Activated naive CD8-positive, alpha-beta T cell treated with anti-CD3 and anti-CD28 coated beads for 36 hours (primary cell): ENCODE results near the gene TRIM2. TPM values are rescaled to one million over a fixed set of nuclear protein-coding genes. Genes with fewer than 3 reads are reported as not detected.

Source experiments
- DNase-seq: peaks from one replicate; pipeline ENCODE4 v3.0.0; 2021
- H3K27ac Mint-ChIP-seq: one replicate; pipeline ENCODE4 v1.8.0; 2022; ENCODE audit warnings: mild to moderate bottlenecking, moderate library complexity, mixed read lengths
- H3K27me3 Mint-ChIP-seq: one replicate; pipeline ENCODE4 v1.8.0; 2022; ENCODE audit warnings: mild to moderate bottlenecking, mixed read lengths
- H3K36me3 Mint-ChIP-seq: one replicate; pipeline ENCODE4 v1.8.0; 2021; ENCODE audit warnings: mild to moderate bottlenecking, mixed read lengths
- H3K4me1 Mint-ChIP-seq: one replicate; pipeline ENCODE4 v1.8.0; 2021; ENCODE audit warnings: mixed read lengths
- H3K4me3 Mint-ChIP-seq: one replicate; pipeline ENCODE4 v1.8.0; 2022; ENCODE audit warnings: mild to moderate bottlenecking, moderate library complexity, mixed read lengths
- H3K9me3 Mint-ChIP-seq: one replicate; pipeline ENCODE4 v1.8.0; 2022; ENCODE audit warnings: mixed read lengths
- total RNA-seq, 2 experiments: library from RNA; stranded (reverse); gene quantifications; one replicate each; pipeline ENCODE4 v1.2.3, GENCODE V29; 2021

TRIM2 gene
- total RNA-seq, 2 experiments from 2014 or later = 0.54 to 0.76 TPM

- Mint-ChIP-seq H3K9me3 (no peaks in the 10 kb centered on the region), H3K27me3 (no peaks in the 10 kb centered on the region), H3K4me1 (peaks cover 11% of the 10 kb centered on the region), H3K27ac (no peak overlapping the region), H3K4me3 (no peak overlapping the region), H3K36me3 (no peaks in the 10 kb centered on the region)
- no peak for DNase-seq
Observed at GRCh38 chr4:153245775-153246174, 41.5 kb downstream of the TRIM2 start.

- Mint-ChIP-seq H3K36me3 (no peaks in the 10 kb centered on the region), H3K27me3 (no peaks in the 10 kb centered on the region), H3K4me3 (no peak overlapping the region), H3K9me3 (no peaks in the 10 kb centered on the region), H3K4me1 (peaks cover 13% of the 10 kb centered on the region), H3K27ac (no peak overlapping the region)
- DNase-seq = no peak
Observed at GRCh38 chr4:153246446-153247115, 42.3 kb downstream of the TRIM2 start.

- H3K9me3 Mint-ChIP-seq = no peaks in the 10 kb centered on the region
- no peaks in the 10 kb centered on the region for H3K27me3 Mint-ChIP-seq
- DNase-seq = no peak
- peaks cover 15% of the 10 kb centered on the region for H3K4me1 Mint-ChIP-seq
- H3K27ac Mint-ChIP-seq = no peak overlapping the region
- H3K4me3 Mint-ChIP-seq = no peak overlapping the region
- no peaks in the 10 kb centered on the region for H3K36me3 Mint-ChIP-seq
Observed at GRCh38 chr4:153247116-153247490, 42.9 kb downstream of the TRIM2 start.

GRCh38 chr4:153248641-153249198 lies 44.5 kb downstream of the TRIM2 start:
- Mint-ChIP-seq H3K4me3 (peak overlapping the region; percentile 83), H3K9me3 (no peaks in the 10 kb centered on the region), H3K27me3 (no peaks in the 10 kb centered on the region), H3K36me3 (no peaks in the 10 kb centered on the region), H3K27ac (peak overlapping the region; percentile 68), H3K4me1 (peaks cover 18% of the 10 kb centered on the region)
- DNase-seq = no peak

GRCh38 chr4:153249199-153250041 lies 45.2 kb downstream of the TRIM2 start:
- no peaks in the 10 kb centered on the region for H3K27me3 Mint-ChIP-seq
- H3K27ac Mint-ChIP-seq = peak overlapping the region; percentile 91
- peak; percentile 91 for DNase-seq

GRCh38 chr4:153252122-153252521 lies 47.9 kb downstream of the TRIM2 start:
- Mint-ChIP-seq H3K27me3 (peaks cover 9% of the 10 kb centered on the region), H3K9me3 (no peaks in the 10 kb centered on the region), H3K4me3 (no peak overlapping the region), H3K36me3 (no peaks in the 10 kb centered on the region), H3K27ac (no peak overlapping the region), H3K4me1 (peaks cover 18% of the 10 kb centered on the region)
- DNase-seq = no peak

More at GRCh38 chr4:153249199-153250041, 45.2 kb downstream of the TRIM2 start:
- peaks cover 18% of the 10 kb centered on the region for H3K4me1 Mint-ChIP-seq
- no peaks in the 10 kb centered on the region for H3K9me3 Mint-ChIP-seq
- no peaks in the 10 kb centered on the region for H3K36me3 Mint-ChIP-seq
- H3K4me3 Mint-ChIP-seq = peak overlapping the region; percentile 83

- DNase-seq = no peak
- no peaks in the 10 kb centered on the region for H3K36me3 Mint-ChIP-seq
- H3K27ac Mint-ChIP-seq = no peak overlapping the region
- H3K4me1 Mint-ChIP-seq = peaks cover 9% of the 10 kb centered on the region
- no peaks in the 10 kb centered on the region for H3K9me3 Mint-ChIP-seq
- H3K27me3 Mint-ChIP-seq = peaks cover 13% of the 10 kb centered on the region
- no peak overlapping the region for H3K4me3 Mint-ChIP-seq
Observed at GRCh38 chr4:153255233-153255632, 51.0 kb downstream of the TRIM2 start.

- no peak overlapping the region for H3K4me3 Mint-ChIP-seq
- H3K27me3 Mint-ChIP-seq = peaks cover 15% of the 10 kb centered on the region
- H3K27ac Mint-ChIP-seq = no peak overlapping the region
- H3K4me1 Mint-ChIP-seq = peaks cover 4% of the 10 kb centered on the region
- DNase-seq = peak; percentile 30
- peaks cover 3% of the 10 kb centered on the region for H3K9me3 Mint-ChIP-seq
- H3K36me3 Mint-ChIP-seq = no peaks in the 10 kb centered on the region
Observed at GRCh38 chr4:153257151-153257620, 52.9 kb downstream of the TRIM2 start.

DNA sequence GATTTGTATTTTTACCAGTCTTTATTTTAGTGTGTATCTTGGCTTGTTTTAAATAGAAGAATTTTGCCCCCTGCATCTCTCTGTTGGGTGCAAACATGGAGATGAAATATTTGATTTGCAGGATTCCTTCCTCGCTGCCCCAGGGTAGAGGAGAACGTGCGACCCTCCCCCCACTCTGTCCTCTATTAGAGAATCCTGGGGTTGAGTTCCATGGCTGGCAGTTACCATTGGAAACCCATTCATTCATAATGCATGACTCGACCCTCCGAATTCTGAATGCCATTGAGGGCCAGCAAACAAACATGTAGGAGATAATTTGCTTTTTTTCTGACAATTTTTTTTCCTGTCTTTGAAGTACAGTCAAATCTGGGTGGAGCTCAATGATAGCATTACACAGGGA lies 53.7 kb downstream of the TRIM2 start:
- Mint-ChIP-seq H3K27ac (no peak overlapping the region), H3K36me3 (no peaks in the 10 kb centered on the region), H3K9me3 (peaks cover 3% of the 10 kb centered on the region), H3K27me3 (peaks cover 15% of the 10 kb centered on the region), H3K4me3 (no peak overlapping the region), H3K4me1 (no peaks in the 10 kb centered on the region)
- no peak for DNase-seq

GRCh38 chr4:153258750-153259149 lies 54.5 kb downstream of the TRIM2 start:
- Mint-ChIP-seq H3K4me3 (no peak overlapping the region), H3K9me3 (peaks cover 3% of the 10 kb centered on the region), H3K4me1 (no peaks in the 10 kb centered on the region), H3K27me3 (peaks cover 15% of the 10 kb centered on the region), H3K27ac (no peak overlapping the region), H3K36me3 (no peaks in the 10 kb centered on the region)
- DNase-seq = no peak

DNA sequence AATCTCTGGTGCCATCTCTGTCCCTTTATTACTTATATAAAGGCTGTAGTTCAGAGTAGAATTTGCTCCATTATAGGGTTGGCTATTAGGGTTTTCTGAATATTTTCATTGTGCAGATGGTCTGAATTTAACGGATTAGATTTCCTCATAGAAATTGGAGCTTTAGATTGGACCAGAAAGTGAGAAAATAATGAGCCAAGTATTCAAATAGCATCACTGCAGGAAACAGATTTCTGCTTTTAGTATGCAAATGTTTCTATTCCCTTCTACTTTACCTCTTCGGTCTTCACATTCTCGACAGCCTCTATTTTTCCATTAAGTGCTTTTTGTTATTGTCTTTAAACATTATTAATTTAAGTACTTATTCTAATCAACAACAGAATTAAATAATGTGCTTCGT lies 55.4 kb downstream of the TRIM2 start:
- H3K4me1 Mint-ChIP-seq = no peaks in the 10 kb centered on the region
- H3K27me3 Mint-ChIP-seq = peaks cover 15% of the 10 kb centered on the region
- H3K4me3 Mint-ChIP-seq = no peak overlapping the region
- peaks cover 3% of the 10 kb centered on the region for H3K9me3 Mint-ChIP-seq
- no peak for DNase-seq
- H3K36me3 Mint-ChIP-seq = no peaks in the 10 kb centered on the region
- H3K27ac Mint-ChIP-seq = no peak overlapping the region

GRCh38 chr4:153260132-153260531 lies 55.9 kb downstream of the TRIM2 start:
- Mint-ChIP-seq H3K4me1 (no peaks in the 10 kb centered on the region), H3K4me3 (no peak overlapping the region), H3K27ac (no peak overlapping the region), H3K27me3 (peaks cover 14% of the 10 kb centered on the region), H3K36me3 (no peaks in the 10 kb centered on the region), H3K9me3 (peaks cover 3% of the 10 kb centered on the region)
- no peak for DNase-seq

DNA sequence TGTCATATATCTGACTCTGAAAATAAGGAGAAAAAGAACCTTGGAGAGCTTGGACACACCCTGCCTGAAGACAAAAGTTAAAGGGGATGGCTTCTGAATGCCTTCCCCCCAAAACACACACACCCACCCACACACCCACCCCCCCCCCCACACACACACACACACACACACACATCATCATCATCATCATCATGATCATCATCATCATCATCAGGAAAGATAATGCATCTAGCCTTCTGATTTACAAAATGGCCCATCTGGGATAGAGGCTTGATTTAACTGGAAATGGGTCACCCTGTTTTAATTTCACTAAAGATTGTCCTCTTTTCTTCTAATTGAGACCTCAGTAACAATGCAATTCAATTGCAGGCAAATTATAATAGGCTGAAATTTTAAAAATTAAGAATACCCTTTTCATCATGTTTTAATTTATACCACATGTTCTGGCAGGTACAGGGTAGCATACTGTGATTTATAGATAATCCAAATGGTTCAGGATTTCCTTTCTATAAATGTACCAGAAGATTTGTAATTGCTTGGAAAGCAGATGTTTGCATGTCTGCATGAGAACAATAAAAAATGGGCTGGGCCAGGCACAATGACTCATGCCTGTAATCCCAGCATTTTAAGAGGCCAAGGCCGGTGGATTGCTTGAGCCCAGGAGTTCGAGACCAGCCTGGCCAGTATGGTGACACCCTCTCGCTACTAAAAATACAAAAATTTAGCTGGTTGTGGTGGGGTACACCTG lies 56.5 kb downstream of the TRIM2 start:
- Mint-ChIP-seq H3K36me3 (no peaks in the 10 kb centered on the region), H3K9me3 (peaks cover 3% of the 10 kb centered on the region), H3K4me1 (no peaks in the 10 kb centered on the region), H3K4me3 (no peak overlapping the region), H3K27me3 (peaks cover 8% of the 10 kb centered on the region), H3K27ac (no peak overlapping the region)
- no peak for DNase-seq

DNA sequence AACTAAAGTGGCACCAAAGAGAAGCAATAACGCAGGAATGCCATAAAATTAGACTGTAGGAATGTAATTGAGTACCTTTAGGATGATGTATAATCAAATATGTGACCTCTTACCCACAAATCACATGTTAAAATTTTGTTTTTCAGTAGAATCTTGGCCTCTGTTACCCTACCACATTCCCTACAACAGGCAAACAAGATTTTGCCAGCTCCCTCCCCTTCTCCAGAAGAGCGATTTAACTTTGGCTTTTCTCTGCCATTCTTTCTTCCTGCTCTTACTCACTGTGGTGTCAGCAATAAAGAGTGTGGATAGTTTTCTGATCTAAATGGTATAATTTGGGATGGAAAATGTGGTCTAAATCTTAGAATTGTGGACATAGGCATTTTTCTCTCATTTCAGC lies 57.2 kb downstream of the TRIM2 start:
- no peaks in the 10 kb centered on the region for H3K4me1 Mint-ChIP-seq
- DNase-seq = no peak
- H3K27ac Mint-ChIP-seq = no peak overlapping the region
- H3K36me3 Mint-ChIP-seq = no peaks in the 10 kb centered on the region
- H3K27me3 Mint-ChIP-seq = peaks cover 6% of the 10 kb centered on the region
- no peak overlapping the region for H3K4me3 Mint-ChIP-seq
- peaks cover 3% of the 10 kb centered on the region for H3K9me3 Mint-ChIP-seq

DNA sequence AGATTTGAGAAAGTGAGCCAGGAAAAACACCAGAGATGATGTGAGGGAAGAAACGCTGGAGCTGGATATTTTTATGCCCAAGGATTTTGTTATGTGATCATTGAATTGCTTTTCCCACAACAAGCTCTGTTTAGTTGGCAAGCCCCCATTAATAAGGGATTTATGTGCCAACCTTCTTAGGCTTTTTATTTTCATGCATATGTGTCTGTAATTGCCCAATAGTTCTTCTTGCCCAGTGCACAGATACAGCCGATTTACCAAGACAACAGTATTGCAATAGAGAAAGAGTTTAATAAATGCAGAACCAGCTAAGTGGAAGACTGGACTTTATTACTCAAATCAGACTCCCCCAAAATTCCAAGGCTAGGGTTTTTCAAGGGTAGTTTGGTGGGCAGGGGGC lies 57.7 kb downstream of the TRIM2 start:
- Mint-ChIP-seq H3K9me3 (peaks cover 3% of the 10 kb centered on the region), H3K4me3 (no peak overlapping the region), H3K27ac (no peak overlapping the region), H3K4me1 (no peaks in the 10 kb centered on the region), H3K27me3 (peaks cover 6% of the 10 kb centered on the region), H3K36me3 (no peaks in the 10 kb centered on the region)
- no peak for DNase-seq
